T-helper 22 cell (primary cell): Measurements from ENCODE around the gene GET3.
"Not testable (repeated sequence)": the region's sequence is repeated elsewhere in the genome, so short reads cannot be mapped to it uniquely, and the experiment has no call there.

Experiments used
- DNase-seq: peaks from one replicate; pipeline ENCODE4 v3.0.0-alpha.2; 2020; ENCODE audit warnings: low read depth

Gene GET3

GRCh38 chr19:12792051-12792852, 55.0 kb downstream of the GET3 start:
- DNase-seq, result peak; percentile 49

- no peak for DNase-seq
Measured at GRCh38 chr19:12792853-12793289, 55.6 kb downstream of the GET3 start.

GRCh38 chr19:12793290-12794195, 56.2 kb downstream of the GET3 start:
- peak; percentile 90 for DNase-seq

- DNase-seq, result no peak
Measured at GRCh38 chr19:12794196-12794941, 57.1 kb downstream of the GET3 start.

- no peak for DNase-seq
Measured at GRCh38 chr19:12794971-12795381, 57.7 kb downstream of the GET3 start.

GRCh38 chr19:12796146-12797071, 59.1 kb downstream of the GET3 start:
- peak; percentile 52 for DNase-seq

- no peak for DNase-seq
Measured at GRCh38 chr19:12797141-12797587, 59.9 kb downstream of the GET3 start.

GRCh38 chr19:12797607-12798006, 60.3 kb downstream of the GET3 start:
- not testable (repeated sequence) for DNase-seq
